ENCODE data around the gene RABGAP1L.

GRCh38 chr1:174639461-174639860 is 480.1 kb downstream of the RABGAP1L start:
- TF ChIP-seq POLR2AphosphoS5 (IDR thresholded peaks at IDR 0.05; ENCODE audit: insufficient read depth, low read depth, low read length) (no peak), CTCF (IDR thresholded peaks at IDR 0.05; ENCODE audit: extremely low read depth in 1 of 2, insufficient read depth in 1 of 2, low read depth in 1 of 2, low read length in 2 of 2) (no peak), JUN (IDR thresholded peaks at IDR 0.05; ENCODE audit: borderline replicate concordance, insufficient read depth, insufficient read length, low read depth) (no peak), MAX (IDR thresholded peaks at IDR 0.05; ENCODE audit: insufficient read depth, insufficient read length) (no peak), EZH2 (IDR thresholded peaks at IDR 0.05; ENCODE audit: borderline replicate concordance, low read depth, low read length, severe bottlenecking) (no peak), POLR2A (IDR thresholded peaks at IDR 0.05; ENCODE audit: low read depth, low read length) (no peak)

Data from endothelial cell of umbilical vein (primary cell).